HT1080 (cell line): Measurements from ENCODE around the gene NSA2. TPM values are rescaled to one million over a fixed set of nuclear protein-coding genes. Genes with fewer than 3 reads are reported as not detected.
A peak's percentile ranks its signal among the peaks of the same experiment; 100 is the strongest.

Source experiments
- DNase-seq: peaks from one replicate; pipeline ENCODE4 v3.0.0-alpha.2; 2015; ENCODE audit warnings: low read depth
- small RNA-seq: library from RNA; depleted of rRNA; stranded (forward); fragments of <200 nt; gene quantifications from one replicate; pipeline ENCODE3, GENCODE V24; 2014
- total RNA-seq: library from RNA; depleted of rRNA; stranded (reverse); fragments of >200 nt; shearing (Covaris generic); gene quantifications from 2 replicates; pipeline ENCODE4 v1.2.3, GENCODE V29; 2014; rRNA removed

Gene NSA2
- total RNA-seq, 1 experiment from 2014 or later = 96.6 TPM

DNA sequence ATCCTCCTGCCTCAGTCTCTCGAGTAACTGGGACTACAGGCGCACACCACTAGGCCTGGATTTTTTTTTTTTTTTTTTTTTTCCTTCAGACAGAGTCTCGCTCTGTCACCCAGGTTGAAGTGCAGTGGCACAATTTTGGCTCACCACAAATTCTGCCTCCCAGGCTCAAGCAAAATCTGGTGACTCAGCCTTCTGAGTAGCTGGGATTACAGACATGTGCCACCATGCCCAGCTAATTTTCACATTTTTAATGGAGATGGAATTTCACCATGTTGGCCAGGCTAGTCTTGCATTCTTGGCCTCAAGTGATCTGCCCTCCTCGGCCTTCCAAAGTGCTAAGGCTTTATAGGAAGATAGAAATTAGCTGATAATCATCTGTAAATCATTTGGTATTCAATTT is 43.9 kb downstream of the NSA2 start:
- DNase-seq = peak; percentile 57

DNA sequence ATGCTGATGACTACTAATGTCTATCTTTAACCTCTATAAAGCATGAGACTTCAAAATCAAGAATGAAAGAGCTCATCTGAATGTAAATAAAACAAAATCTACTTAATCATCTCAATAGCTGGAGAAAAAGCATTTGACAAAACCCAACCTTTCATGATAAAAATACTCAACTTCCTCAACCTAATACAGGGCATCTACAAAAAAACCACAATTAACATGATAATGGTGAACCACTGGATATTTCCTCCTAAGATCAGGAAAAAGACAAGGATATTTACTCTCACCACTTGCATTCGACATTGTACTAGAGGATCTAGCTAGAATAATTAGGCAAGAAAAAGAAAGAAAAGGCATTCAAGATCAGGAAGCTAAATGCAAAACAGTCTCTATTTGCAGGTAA is 49.8 kb downstream of the NSA2 start:
- DNase-seq = no peak

DNA sequence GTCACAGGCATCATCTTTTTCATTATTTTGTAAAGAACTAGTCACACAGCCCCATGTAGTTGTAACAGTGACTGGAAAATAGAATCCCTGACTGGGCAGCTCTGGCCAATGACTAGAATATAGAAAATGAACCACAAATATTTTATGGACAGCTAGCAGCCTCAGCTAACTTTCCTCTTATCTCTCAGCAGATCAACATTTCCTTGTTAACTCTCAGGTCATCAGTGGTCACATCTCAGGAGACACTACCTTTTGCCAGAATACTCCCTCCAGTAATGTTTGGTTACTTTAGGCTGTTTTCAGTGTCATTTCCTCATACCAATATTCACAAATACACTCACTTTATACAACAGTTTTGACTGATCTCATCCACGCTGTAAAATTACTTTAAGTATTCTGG is 55.2 kb downstream of the NSA2 start:
- no peak for DNase-seq

DNA sequence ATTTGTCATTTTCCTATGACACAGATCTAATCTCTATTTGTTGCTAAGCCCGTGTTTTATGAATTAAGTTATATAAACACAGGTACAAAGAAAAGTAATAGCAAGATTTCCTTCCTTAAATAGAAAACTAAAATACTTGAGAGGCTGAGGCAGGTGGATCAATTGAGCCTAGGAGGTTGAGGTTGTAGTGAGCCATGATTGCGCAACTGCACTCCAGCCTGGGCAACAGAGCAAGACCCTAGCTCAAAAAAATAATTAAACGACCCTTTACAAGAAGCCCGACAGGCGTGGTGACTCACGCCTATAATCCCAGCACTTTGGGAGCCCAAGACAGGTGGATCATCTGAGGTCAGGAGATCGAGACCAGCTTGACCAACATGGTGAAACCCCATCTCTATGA is 62.4 kb downstream of the NSA2 start:
- DNase-seq = no peak

Small RNA genes lying within 50 kb of the gene (small RNA-seq; reads per million reads assigned to genes)
- not detected for gene RNU6-658P

Other genes starting within 250 kb of the NSA2 start
- gene ENC1, start 126.5 kb upstream of the NSA2 start, total RNA-seq = 44.6 and 72.0 TPM in 2 replicates
- 180 and 185 TPM in 2 replicates for gene HEXB, start 82.0 kb upstream of the NSA2 start, total RNA-seq
- 38.8 and 44.5 TPM in 2 replicates for gene GFM2, start 132 bp upstream of the NSA2 start, total RNA-seq
- gene FAM169A, start 99.1 kb downstream of the NSA2 start, total RNA-seq = 3.8 and 6.6 TPM in 2 replicates